HepG2 (cell line): Measurements from ENCODE around the gene SPATA25. TPM values are rescaled to one million over a fixed set of nuclear protein-coding genes. Genes with fewer than 3 reads are reported as not detected.

ENCODE experiments used
- AKAP8 ChIP-seq: sonication (generic); formaldehyde crosslinking; IDR thresholded peaks from 2 replicates; pipeline ENCODE4 v1.5.1; 2020; ENCODE audit warnings: mild to moderate bottlenecking, missing genetic modification reagents
- ARID4A ChIP-seq: sonication (generic); formaldehyde crosslinking; IDR thresholded peaks from 2 replicates; pipeline ENCODE4 v1.5.0; 2020; ENCODE audit warnings: mild to moderate bottlenecking, missing genetic modification reagents, borderline replicate concordance
- CAMTA2 ChIP-seq: sonication (generic); formaldehyde crosslinking; IDR thresholded peaks from 2 replicates; pipeline ENCODE4 v1.4.0; 2020; ENCODE audit warnings: mild to moderate bottlenecking, missing genetic modification reagents, borderline replicate concordance
- JDP2 ChIP-seq: sonication (generic); formaldehyde crosslinking; IDR thresholded peaks from 2 replicates; pipeline ENCODE4 v1.8.1; 2022; ENCODE audit warnings: missing genetic modification reagents, borderline replicate concordance
- NFE2 ChIP-seq: sonication (generic); formaldehyde crosslinking; IDR thresholded peaks from 2 replicates; pipeline ENCODE4 v1.4.0; 2020; ENCODE audit warnings: missing genetic modification reagents
- NFRKB ChIP-seq: fragments of 450-650 bp; IDR thresholded peaks from 2 replicates; pipeline ENCODE4 v1.6.1; 2017
- PBX2 ChIP-seq: IDR thresholded peaks from 2 replicates; pipeline ENCODE4 v1.6.1; 2016; ENCODE audit warnings: control low read depth
- SIX1 ChIP-seq: sonication (generic); formaldehyde crosslinking; IDR thresholded peaks from 2 replicates; pipeline ENCODE4 v1.4.0; 2020; ENCODE audit warnings: missing genetic modification reagents, borderline replicate concordance
- SP2 ChIP-seq: sonication (generic); formaldehyde crosslinking; IDR thresholded peaks from 2 replicates; pipeline ENCODE4 v1.5.1; 2020; ENCODE audit warnings: mild to moderate bottlenecking, missing genetic modification reagents
- TCF7 ChIP-seq: sonication (generic); IDR thresholded peaks from 2 replicates; pipeline ENCODE4 v1.6.1; 2016; ENCODE audit warnings: antibody characterized with exemption, low read depth
- ZBTB10 ChIP-seq: sonication (generic); formaldehyde crosslinking; IDR thresholded peaks from 2 replicates; pipeline ENCODE4 v1.4.0; 2020; ENCODE audit warnings: missing genetic modification reagents, borderline replicate concordance
- ZIK1 ChIP-seq: sonication (generic); formaldehyde crosslinking; IDR thresholded peaks from 2 replicates; pipeline ENCODE4 v1.5.0; 2020; ENCODE audit warnings: mild to moderate bottlenecking, low read depth, missing genetic modification reagents, borderline replicate concordance
- ZNF432 ChIP-seq: sonication (generic); formaldehyde crosslinking; IDR thresholded peaks from 2 replicates; pipeline ENCODE4 v1.5.0; 2020; ENCODE audit warnings: missing genetic modification reagents, mild to moderate bottlenecking, borderline replicate concordance
- ZNF512 ChIP-seq: sonication (generic); formaldehyde crosslinking; IDR thresholded peaks from 2 replicates; pipeline ENCODE4 v1.4.0; 2020; ENCODE audit warnings: mild to moderate bottlenecking, missing genetic modification reagents
- ZNF546 ChIP-seq: sonication (generic); formaldehyde crosslinking; conservative IDR thresholded peaks from 2 replicates; pipeline ENCODE4 v1.8.1; 2023; ENCODE audit warnings: mild to moderate bottlenecking, missing genetic modification reagents
- ZSCAN29 ChIP-seq: sonication (generic); formaldehyde crosslinking; conservative IDR thresholded peaks from 2 replicates; pipeline ENCODE4 v1.4.0; 2020; ENCODE audit warnings: mild to moderate bottlenecking, missing genetic modification reagents
- polyA plus RNA-seq, 8 experiments: library from polyadenylated mRNA; depleted of rRNA in 3 of 8; stranded (reverse) in 7 of 8; unstranded in 1 of 8; fragments of >200 nt; fragmentation: Illumina TruSeq in 4 of 8; extraction: Trizol in 4 of 8; gene quantifications; 2 replicates each; pipeline versions ENCODE4 v1.2.1 to v1.2.3, GENCODE V29; 2011 to 2016; ENCODE audit warnings: low read depth in 4 of 8, missing spikeins in 1 of 8, mixed read lengths in 1 of 8; ENCODE audit not compliant: insufficient read depth in 1 of 8
- total RNA-seq, 5 experiments: library from RNA; depleted of rRNA; stranded (reverse); fragments of >200 nt; fragmentation: Illumina TruSeq; extraction: Trizol; gene quantifications; 2 replicates each; pipeline ENCODE4 v1.2.3, GENCODE V29; 2016; ENCODE audit warnings: low read depth in 1 of 5
- TF ChIP-seq, protein P1 (sequence below): sonication (generic); formaldehyde crosslinking; conservative IDR thresholded peaks from 2 replicates; pipeline ENCODE4 v1.4.0; 2020; ENCODE audit warnings: missing genetic modification reagents

SPATA25 gene
- total and polyA plus RNA-seq, 2 of the 13 experiments (the other 11 are each of a cell fraction or from before 2014, with no cell fraction given): 4.8 to 7.6 TPM

DNA sequence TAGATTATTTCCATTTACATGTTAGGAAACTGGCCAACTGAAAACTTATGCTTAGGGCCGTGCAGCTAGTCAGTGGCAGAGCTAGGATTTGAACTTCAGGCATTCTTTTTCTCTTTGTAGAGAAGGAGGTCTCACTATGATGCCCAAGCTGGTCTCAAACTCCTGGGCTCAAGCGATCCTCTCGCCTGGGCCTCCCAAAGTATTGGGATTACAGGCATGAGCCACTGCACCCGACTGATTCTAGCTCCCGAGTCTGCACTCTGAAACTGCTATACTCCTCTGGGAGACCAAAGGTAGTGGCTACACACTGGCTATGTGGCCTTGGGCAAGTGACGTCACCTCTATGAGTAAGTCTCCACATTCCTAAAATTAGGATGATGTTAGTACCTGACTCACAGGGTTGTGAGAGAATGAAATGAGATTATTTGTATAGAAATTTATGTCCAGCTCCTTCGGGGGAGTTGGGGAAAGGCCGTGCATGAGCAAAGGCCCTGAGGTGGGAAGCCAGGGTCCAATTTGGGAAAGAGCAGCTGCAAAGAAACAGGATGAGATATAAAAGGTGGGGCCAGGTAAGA lies 18.2 kb upstream of the SPATA25 start (continued):
- TF ChIP-seq ZNF546 (no peak), SP2 (CRISPR knock-in tag) (no peak; the same call in 1 of the 2 replicates), ZBTB10 (no peak), SIX1 (CRISPR knock-in tag) (no peak), NFE2 (CRISPR knock-in tag) (no peak), ZNF432 (CRISPR knock-in tag) (no peak), CAMTA2 (CRISPR knock-in tag) (no peak), PBX2 (CRISPR knock-in tag) (no peak), NFRKB (no peak), ZIK1 (CRISPR knock-in tag) (no peak), ZSCAN29 (CRISPR knock-in tag) (no peak), AKAP8 (CRISPR knock-in tag) (no peak), ARID4A (0 out of 2 replicates have a peak, but pooled peaks have one; percentile 53), ZNF512 (CRISPR knock-in tag) (no peak), TCF7 (no peak), JDP2 (CRISPR knock-in tag) (no peak)
- TF ChIP-seq, protein P1, sequence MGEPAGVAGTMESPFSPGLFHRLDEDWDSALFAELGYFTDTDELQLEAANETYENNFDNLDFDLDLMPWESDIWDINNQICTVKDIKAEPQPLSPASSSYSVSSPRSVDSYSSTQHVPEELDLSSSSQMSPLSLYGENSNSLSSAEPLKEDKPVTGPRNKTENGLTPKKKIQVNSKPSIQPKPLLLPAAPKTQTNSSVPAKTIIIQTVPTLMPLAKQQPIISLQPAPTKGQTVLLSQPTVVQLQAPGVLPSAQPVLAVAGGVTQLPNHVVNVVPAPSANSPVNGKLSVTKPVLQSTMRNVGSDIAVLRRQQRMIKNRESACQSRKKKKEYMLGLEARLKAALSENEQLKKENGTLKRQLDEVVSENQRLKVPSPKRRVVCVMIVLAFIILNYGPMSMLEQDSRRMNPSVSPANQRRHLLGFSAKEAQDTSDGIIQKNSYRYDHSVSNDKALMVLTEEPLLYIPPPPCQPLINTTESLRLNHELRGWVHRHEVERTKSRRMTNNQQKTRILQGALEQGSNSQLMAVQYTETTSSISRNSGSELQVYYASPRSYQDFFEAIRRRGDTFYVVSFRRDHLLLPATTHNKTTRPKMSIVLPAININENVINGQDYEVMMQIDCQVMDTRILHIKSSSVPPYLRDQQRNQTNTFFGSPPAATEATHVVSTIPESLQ (CRISPR knock-in tag): no peak
